Measurements from ENCODE around the gene SLC35G2.

Gene SLC35G2

DNA sequence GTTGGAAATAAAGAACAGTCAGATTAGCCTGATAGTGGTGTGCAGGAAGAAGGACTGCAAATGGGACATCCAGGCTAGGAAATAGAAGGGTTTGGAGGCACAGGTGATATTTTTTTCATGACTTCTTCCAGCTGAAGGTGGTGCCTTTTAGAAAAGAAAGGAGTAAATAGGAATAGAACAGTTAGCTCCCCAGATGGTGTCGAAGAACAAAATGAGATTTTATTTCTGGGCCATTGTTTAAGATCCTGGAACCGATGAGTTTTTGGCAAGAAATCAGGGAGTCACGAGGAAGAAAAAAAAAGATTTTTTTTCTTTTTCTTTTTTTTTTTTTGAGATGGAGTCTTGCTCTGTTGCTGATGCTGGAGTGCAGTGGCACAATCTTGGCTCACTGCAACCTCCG is 33.3 kb downstream of the SLC35G2 start:
- Histone ChIP-seq H3K36me3 (ENCODE audit: insufficient read depth, low read length) (peaks cover 35% of the 10 kb centered on the region), H3K9ac (ENCODE audit: low read depth, low read length) (no peak overlapping the region), H2AFZ (ENCODE audit: low read depth, low read length) (no peak overlapping the region), H3K79me2 (ENCODE audit: insufficient read depth, low read length) (peaks cover 83% of the 10 kb centered on the region), H3K27ac (ENCODE audit: low read length) (0 out of 2 replicates have a peak overlapping the region, but pooled peaks have one; percentile 16), H3K4me1 (ENCODE audit: insufficient read depth, low read length) (0 out of 2 replicates have a peak, but pooled peaks cover 10% of the 10 kb centered on the region), H3K4me2 (ENCODE audit: insufficient read depth, low read length) (no peak overlapping the region), H3K4me3 (ENCODE audit: low read depth in 1 of 2, low read length in 2 of 2) (no peak overlapping the region), H4K20me1 (ENCODE audit: insufficient read depth, low read length) (peaks cover 10% of the 10 kb centered on the region; the same call in 1 of the 2 replicates), H3K27me3 (ENCODE audit: insufficient read depth, low read length, poor library complexity) (no peaks in the 10 kb centered on the region), H3K9me3 (ENCODE audit: insufficient read depth, low read length, severe bottlenecking) (no peaks in the 10 kb centered on the region)
- TF ChIP-seq EZH2 (IDR thresholded peaks at IDR 0.05; ENCODE audit: borderline replicate concordance, low read depth, low read length, severe bottlenecking) (no peak), CTCF (IDR thresholded peaks at IDR 0.05; ENCODE audit: borderline replicate concordance, extremely low read depth, low read length, poor library complexity, severe bottlenecking) (no peak)
- no peak for DNase-seq
- no peak for ATAC-seq (ENCODE audit: insufficient read depth, low read depth)

DNA sequence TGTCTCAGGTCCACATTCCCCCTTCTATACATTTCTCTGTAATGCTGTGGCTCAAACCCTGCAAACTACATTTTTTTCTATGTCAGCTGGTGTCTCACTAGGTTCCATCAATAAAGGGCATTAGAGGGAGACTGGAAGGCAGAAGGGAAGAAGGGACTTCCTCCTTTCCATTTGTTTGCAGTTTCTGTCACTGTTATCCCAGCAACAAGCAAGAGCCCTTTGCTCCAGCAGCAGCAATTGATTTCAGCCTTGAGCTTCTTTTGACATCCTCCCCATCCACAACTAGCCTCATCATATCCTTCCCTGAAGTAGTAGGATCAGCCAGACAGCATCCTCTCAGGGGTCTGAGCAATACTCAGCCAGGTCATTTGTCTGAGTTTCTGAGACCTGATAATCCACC is 37.7 kb downstream of the SLC35G2 start:
- Histone ChIP-seq H2AFZ (ENCODE audit: low read depth, low read length) (no peak overlapping the region), H3K79me2 (ENCODE audit: insufficient read depth, low read length) (peaks cover 86% of the 10 kb centered on the region), H3K36me3 (ENCODE audit: insufficient read depth, low read length) (peaks cover 27% of the 10 kb centered on the region), H3K4me3 (ENCODE audit: low read depth in 1 of 2, low read length in 2 of 2) (no peak overlapping the region), H3K9me3 (ENCODE audit: insufficient read depth, low read length, severe bottlenecking) (no peaks in the 10 kb centered on the region), H3K4me2 (ENCODE audit: insufficient read depth, low read length) (no peak overlapping the region), H3K4me1 (ENCODE audit: insufficient read depth, low read length) (peaks cover 33% of the 10 kb centered on the region), H3K27me3 (ENCODE audit: insufficient read depth, low read length, poor library complexity) (no peaks in the 10 kb centered on the region), H3K27ac (ENCODE audit: low read length) (no peak overlapping the region), H4K20me1 (ENCODE audit: insufficient read depth, low read length) (peaks cover 8% of the 10 kb centered on the region; the same call in 1 of the 2 replicates), H3K9ac (ENCODE audit: low read depth, low read length) (no peak overlapping the region)
- DNase-seq = no peak
- TF ChIP-seq CTCF (IDR thresholded peaks at IDR 0.05; ENCODE audit: borderline replicate concordance, extremely low read depth, low read length, poor library complexity, severe bottlenecking) (no peak), EZH2 (IDR thresholded peaks at IDR 0.05; ENCODE audit: borderline replicate concordance, low read depth, low read length, severe bottlenecking) (no peak)
- no peak for ATAC-seq (ENCODE audit: insufficient read depth, low read depth)

- no peak overlapping the region for H2AFZ ChIP-seq (ENCODE audit: low read depth, low read length)
- no peak overlapping the region for H3K27ac ChIP-seq (ENCODE audit: low read length)
- TF ChIP-seq EZH2 (IDR thresholded peaks at IDR 0.05; ENCODE audit: borderline replicate concordance, low read depth, low read length, severe bottlenecking) (no peak), CTCF (IDR thresholded peaks at IDR 0.05; ENCODE audit: borderline replicate concordance, extremely low read depth, low read length, poor library complexity, severe bottlenecking) (no peak)
- peaks cover 36% of the 10 kb centered on the region for H3K4me1 ChIP-seq (ENCODE audit: insufficient read depth, low read length)
- no peak overlapping the region for H3K4me2 ChIP-seq (ENCODE audit: insufficient read depth, low read length)
- no peaks in the 10 kb centered on the region for H3K9me3 ChIP-seq (ENCODE audit: insufficient read depth, low read length, severe bottlenecking)
- H3K4me3 ChIP-seq (ENCODE audit: low read depth in 1 of 2, low read length in 2 of 2) = no peak overlapping the region
- peaks cover 9% of the 10 kb centered on the region; the same call in 1 of the 2 replicates for H4K20me1 ChIP-seq (ENCODE audit: insufficient read depth, low read length)
- no peak overlapping the region for H3K9ac ChIP-seq (ENCODE audit: low read depth, low read length)
- no peaks in the 10 kb centered on the region for H3K27me3 ChIP-seq (ENCODE audit: insufficient read depth, low read length, poor library complexity)
- peaks cover 88% of the 10 kb centered on the region for H3K79me2 ChIP-seq (ENCODE audit: insufficient read depth, low read length)
- peaks cover 27% of the 10 kb centered on the region for H3K36me3 ChIP-seq (ENCODE audit: insufficient read depth, low read length)
- ATAC-seq (ENCODE audit: insufficient read depth, low read depth) (no peak), DNase-seq (no peak)
Observed at GRCh38 chr3:136858381-136858780, 39.5 kb downstream of the SLC35G2 start.

Measured in DND-41 (cell line).